Gastrocnemius medialis (tissue), 4 donors: ENCODE measurements around the gene TSPAN16. TPM values are rescaled to one million over a fixed set of nuclear protein-coding genes. Genes with fewer than 3 reads are reported as not detected.
"Not testable (repeated sequence)": the region's sequence is repeated elsewhere in the genome, so short reads cannot be mapped to it uniquely, and the experiment has no call there.

ENCODE experiments used
- ATAC-seq, 2 donors: fragments of 150-250 bp; one replicate each; pipeline ENCODE4 v1.9.1; 2016
- DNase-seq, 2 donors: peaks; one replicate each; pipeline ENCODE4 v3.0.0-alpha.2; 2019
- H3K27ac ChIP-seq, 4 donors: fragments of 200-600 bp; sonication (generic); 1 replicate in 1 of 4; 2 replicates in 3 of 4; pipeline ENCODE4 v1.5.1; 2016 to 2018; ENCODE audit warnings: mild to moderate bottlenecking in 2 of 4, moderate library complexity in 1 of 4
- H3K27me3 ChIP-seq, 3 donors: fragments of 200-600 bp; sonication (generic) in 2 of 3; 1 replicate in 1 of 3; 2 replicates in 2 of 3; pipeline versions ENCODE4 v1.5.1 to v1.6.0; 2016 to 2019; ENCODE audit warnings: mild to moderate bottlenecking in 1 of 3, moderate library complexity in 1 of 3
- H3K36me3 ChIP-seq, 2 donors: fragments of 200-600 bp; sonication (generic) in 1 of 2; one replicate each; pipeline ENCODE4 v1.5.1; 2017 to 2018
- H3K4me1 ChIP-seq, 2 donors: fragments of 200-600 bp; sonication (generic) in 1 of 2; one replicate each; pipeline ENCODE4 v1.5.1; 2016 to 2017; ENCODE audit warnings: mild to moderate bottlenecking in 2 of 2
- H3K4me3 ChIP-seq, 4 donors: fragments of 200-600 bp; sonication (generic) in 3 of 4; 1 replicate in 1 of 4; 2 replicates in 3 of 4; pipeline ENCODE4 v1.5.1; 2016 to 2019; ENCODE audit warnings: mild to moderate bottlenecking in 2 of 4
- H3K9me3 ChIP-seq, 3 donors: fragments of 200-600 bp; sonication (generic) in 2 of 3; 1 replicate in 1 of 3; 2 replicates in 2 of 3; pipeline ENCODE4 v1.5.1; 2016 to 2019
- POLR2A ChIP-seq, 2 donors: fragments of 450-650 bp; IDR thresholded peaks; one replicate each; pipeline ENCODE4 v1.6.1; 2017; ENCODE audit warnings: antibody characterized with exemption in 2 of 2, mild to moderate bottlenecking in 2 of 2, moderate library complexity in 2 of 2
- in situ Hi-C, 4 donors: fragments of 200-750 bp; cut with MboI; loops; one replicate each; pipeline versions ENCODE4 v1.15.0 to v1.8.0; 2017; ENCODE audit warnings: low sequenced_read_pairs in 4 of 4
- intact Hi-C: fragments of 100-400 bp; cut with DNase I; formaldehyde crosslinking; loops from one replicate; pipeline ENCODE4 v1.15.1; 2023; ENCODE audit warnings: low total_unique reads
- total RNA-seq, 4 donors: library from RNA; depleted of rRNA; stranded (reverse); fragments of >200 nt; gene quantifications; one replicate each; pipeline versions ENCODE4 v1.1.0 to v1.2.3, GENCODE V29; 2016
- TF ChIP-seq, protein P1 (sequence below), 5 experiments: fragments of 450-650 bp in 3 of 5; fragments of 200-600 bp in 2 of 5; sonication (generic) in 2 of 5; IDR thresholded peaks in 4 of 5; conservative IDR thresholded peaks in 1 of 5; 1 replicate in 4 of 5; 2 replicates in 1 of 5; pipeline ENCODE4 v1.5.1; 2016 to 2019; ENCODE audit warnings: antibody characterized with exemption in 5 of 5, mild to moderate bottlenecking in 3 of 5, moderate library complexity in 3 of 5

TSPAN16 gene
- total RNA-seq, 4 donors from 2014 or later: not detected

DNA sequence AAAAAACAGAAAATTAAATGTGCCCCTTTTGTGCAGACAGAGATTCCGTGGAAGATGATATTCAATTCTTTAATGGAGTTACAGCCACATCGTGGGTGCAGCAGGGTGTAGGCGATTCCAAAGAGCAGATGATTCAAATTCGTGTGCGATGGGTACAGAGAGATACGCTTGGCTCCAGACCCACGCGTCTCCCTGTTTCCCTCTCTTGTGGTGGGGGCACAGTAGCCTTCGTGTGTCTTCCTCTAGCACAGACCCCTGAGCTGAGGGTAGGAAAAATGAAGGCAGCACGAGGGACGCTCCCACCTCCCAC, 4.8 kb downstream of the TSPAN16 start:
- no peak overlapping the region for H3K4me3 ChIP-seq
- ATAC-seq (no peak), DNase-seq (no peak)
- peaks cover 0 to 3% (median 3%) of the 10 kb centered on the region in 3 donors for H3K27me3 ChIP-seq
- H3K36me3 ChIP-seq: no peaks in the 10 kb centered on the region
- no peaks in the 10 kb centered on the region for H3K4me1 ChIP-seq
- H3K27ac ChIP-seq: no peak overlapping the region
- H3K9me3 ChIP-seq: no peaks in the 10 kb centered on the region
- in situ Hi-C loops (no loop called here), intact Hi-C loops (no loop called here)
- no peak for TF ChIP-seq POLR2A (IDR thresholded peaks at IDR 0.05)
- TF ChIP-seq, protein P1, sequence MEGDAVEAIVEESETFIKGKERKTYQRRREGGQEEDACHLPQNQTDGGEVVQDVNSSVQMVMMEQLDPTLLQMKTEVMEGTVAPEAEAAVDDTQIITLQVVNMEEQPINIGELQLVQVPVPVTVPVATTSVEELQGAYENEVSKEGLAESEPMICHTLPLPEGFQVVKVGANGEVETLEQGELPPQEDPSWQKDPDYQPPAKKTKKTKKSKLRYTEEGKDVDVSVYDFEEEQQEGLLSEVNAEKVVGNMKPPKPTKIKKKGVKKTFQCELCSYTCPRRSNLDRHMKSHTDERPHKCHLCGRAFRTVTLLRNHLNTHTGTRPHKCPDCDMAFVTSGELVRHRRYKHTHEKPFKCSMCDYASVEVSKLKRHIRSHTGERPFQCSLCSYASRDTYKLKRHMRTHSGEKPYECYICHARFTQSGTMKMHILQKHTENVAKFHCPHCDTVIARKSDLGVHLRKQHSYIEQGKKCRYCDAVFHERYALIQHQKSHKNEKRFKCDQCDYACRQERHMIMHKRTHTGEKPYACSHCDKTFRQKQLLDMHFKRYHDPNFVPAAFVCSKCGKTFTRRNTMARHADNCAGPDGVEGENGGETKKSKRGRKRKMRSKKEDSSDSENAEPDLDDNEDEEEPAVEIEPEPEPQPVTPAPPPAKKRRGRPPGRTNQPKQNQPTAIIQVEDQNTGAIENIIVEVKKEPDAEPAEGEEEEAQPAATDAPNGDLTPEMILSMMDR (IDR thresholded peaks at IDR 0.05 in 4 of 5, conservative IDR thresholded peaks at IDR 0.05 in 1 of 5): no peak

DNA sequence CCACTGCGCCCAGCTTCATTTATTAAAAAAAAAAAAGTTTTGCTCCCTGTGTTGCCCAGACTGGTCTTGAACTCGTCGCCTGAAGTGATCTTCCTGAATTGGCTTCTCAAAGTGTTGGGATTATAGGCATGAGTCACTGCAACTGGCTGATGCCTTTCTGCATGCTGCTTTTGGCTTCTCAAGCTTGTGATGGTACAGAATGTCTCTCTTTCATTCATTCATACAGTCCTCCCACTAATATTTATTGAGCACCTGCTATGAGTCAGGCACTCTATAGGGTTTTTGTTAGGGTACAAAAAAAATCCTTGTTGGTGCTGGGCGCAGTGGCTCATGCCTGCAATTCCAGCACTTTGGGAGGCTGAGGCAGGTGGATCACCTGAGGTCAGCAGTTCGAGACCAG, 9.0 kb downstream of the TSPAN16 start:
- Histone ChIP-seq H3K4me3 (no peak overlapping the region), H3K4me1 (no peaks in the 10 kb centered on the region), H3K9me3 (no peaks in the 10 kb centered on the region), H3K36me3 (no peaks in the 10 kb centered on the region), H3K27me3 (peaks cover 0 to 3% (median 3%) of the 10 kb centered on the region in 3 donors), H3K27ac (no peak overlapping the region)
- in situ Hi-C loops (no loop called here), intact Hi-C loops (no loop called here)
- no peak for TF ChIP-seq POLR2A (IDR thresholded peaks at IDR 0.05)
- TF ChIP-seq, protein P1 (IDR thresholded peaks at IDR 0.05 in 4 of 5, conservative IDR thresholded peaks at IDR 0.05 in 1 of 5): no peak
- ATAC-seq: no peak
- DNase-seq: no peak

DNA sequence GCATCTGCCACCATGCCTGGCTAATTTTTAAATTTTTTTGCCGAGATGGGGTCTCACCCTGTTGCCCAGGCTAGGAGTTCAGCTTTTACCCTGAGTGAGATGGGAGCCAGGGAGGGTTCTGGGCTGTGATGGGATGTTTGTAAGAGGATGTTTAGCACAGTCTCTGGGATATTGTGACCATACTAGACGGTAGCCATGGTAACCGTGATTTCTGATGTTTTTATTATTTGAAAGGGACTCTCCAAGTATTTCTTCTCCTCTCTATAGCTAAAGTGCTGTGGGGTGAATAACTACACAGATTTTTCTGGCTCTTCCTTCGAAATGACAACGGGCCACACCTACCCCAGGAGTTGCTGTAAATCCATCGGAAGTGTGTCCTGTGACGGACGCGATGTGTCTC, 10.4 kb downstream of the TSPAN16 start:
- in situ Hi-C loops (no loop called here), intact Hi-C loops (no loop called here)
- Histone ChIP-seq H3K4me1 (no peaks in the 10 kb centered on the region), H3K27me3 (peaks cover 0 to 3% (median 3%) of the 10 kb centered on the region in 3 donors), H3K27ac (no peak overlapping the region), H3K36me3 (no peaks in the 10 kb centered on the region), H3K4me3 (no peak overlapping the region), H3K9me3 (no peaks in the 10 kb centered on the region)
- DNase-seq (no peak), ATAC-seq (no peak)
- no peak for TF ChIP-seq POLR2A (IDR thresholded peaks at IDR 0.05)
- TF ChIP-seq, protein P1 (IDR thresholded peaks at IDR 0.05 in 4 of 5, conservative IDR thresholded peaks at IDR 0.05 in 1 of 5): no peak

DNA sequence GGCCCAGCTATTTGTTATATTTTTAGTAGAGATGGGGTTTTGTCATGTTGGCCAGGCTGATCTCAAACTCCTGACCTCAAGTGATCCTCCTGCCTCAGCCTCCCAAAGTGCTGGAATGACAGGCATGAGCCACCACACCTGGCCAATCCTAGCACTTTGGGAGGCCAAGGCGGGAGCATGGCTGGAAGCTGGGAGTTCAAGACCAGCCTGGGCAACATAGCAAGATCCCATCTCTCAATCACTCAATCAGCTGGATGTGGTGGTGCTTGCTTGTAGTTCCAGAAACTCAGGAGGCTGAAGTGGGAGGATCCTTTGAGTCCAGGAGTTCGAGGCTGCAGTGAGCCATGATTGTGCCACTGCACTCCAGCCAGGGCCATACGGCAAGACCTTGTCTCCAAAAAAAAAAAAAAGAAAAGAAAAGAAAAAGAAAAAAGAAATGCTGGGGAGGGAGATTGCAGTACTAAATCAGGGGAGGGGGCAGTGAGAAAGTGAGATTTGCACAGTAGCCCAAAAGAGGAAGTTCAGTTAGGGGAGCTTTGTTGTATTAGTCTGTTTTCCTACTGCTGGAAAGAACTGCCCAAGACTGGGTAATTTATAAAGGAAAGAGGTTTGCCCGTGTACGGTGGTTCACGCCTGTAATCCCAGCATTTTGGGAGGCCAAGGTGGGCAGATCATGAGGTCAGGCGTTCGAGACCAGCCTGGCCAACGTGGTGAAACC, 24.5 kb downstream of the TSPAN16 start:
- DNase-seq, ATAC-seq, H3K27ac ChIP-seq, H3K4me3 ChIP-seq, H3K9me3 ChIP-seq, intact Hi-C loops, H3K27me3 ChIP-seq, H3K36me3 ChIP-seq, in situ Hi-C loops: not testable (repeated sequence)
- peaks cover 10 to 11% of the 10 kb centered on the region in 2 donors for H3K4me1 ChIP-seq

DNA sequence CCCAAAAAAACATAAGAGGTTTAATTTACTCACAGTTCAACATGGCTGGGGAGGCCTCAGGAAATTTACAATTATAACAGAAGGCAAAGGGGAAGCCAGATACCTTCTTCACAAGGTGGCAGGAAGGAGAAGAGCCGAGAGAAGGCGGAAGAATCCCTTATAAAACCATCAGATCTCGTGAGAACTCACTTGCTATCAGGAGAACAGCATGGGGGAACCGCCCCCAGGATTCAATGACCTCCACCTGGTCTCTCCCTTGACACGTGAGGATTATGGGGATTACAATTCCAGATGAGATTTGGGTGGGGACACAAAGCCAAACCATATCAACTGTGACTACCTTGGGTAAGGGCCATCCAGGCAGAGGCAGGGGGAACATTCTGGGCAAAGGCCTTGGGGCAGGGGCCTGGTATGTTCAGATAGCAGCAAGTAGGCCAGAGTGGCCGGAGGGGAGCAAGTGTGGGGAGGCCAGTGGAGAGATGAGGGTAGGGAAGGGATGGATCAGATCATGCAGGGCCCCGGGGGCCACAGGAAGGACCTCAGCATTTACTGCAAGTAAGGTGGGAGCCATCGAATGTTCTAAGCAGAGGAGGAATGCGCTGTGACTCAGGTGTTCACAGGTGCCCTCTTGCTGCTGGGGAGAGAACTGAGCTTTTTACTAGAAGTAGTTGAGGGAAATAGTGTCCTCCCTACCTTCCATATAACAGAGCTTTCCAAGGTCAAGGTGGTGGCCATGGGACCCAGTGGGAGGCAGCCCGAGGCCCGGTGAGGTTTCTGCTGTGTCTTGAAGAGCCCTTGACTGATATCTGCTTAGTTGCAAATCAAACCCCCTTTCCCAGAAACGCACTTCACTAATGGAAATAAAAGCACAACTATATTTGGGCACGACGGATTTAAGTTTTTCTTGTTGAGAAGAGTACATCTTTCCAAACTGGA, 25.5 kb downstream of the TSPAN16 start:
- Histone ChIP-seq H3K27me3 (peaks cover 0 to 6% (median 4%) of the 10 kb centered on the region in 3 donors), H3K4me1 (peaks cover 10 to 11% of the 10 kb centered on the region in 2 donors), H3K27ac (peak overlapping the region in 1 of 4 donors; percentile 9), H3K9me3 (no peaks in the 10 kb centered on the region), H3K4me3 (no peak overlapping the region), H3K36me3 (peaks cover 0 to 1% of the 10 kb centered on the region in 2 donors)
- TF ChIP-seq, protein P1 (IDR thresholded peaks at IDR 0.05 in 4 of 5, conservative IDR thresholded peaks at IDR 0.05 in 1 of 5): no peak
- TF ChIP-seq POLR2A (IDR thresholded peaks at IDR 0.05): no peak
- DNase-seq (no peak), ATAC-seq (no peak)
- in situ Hi-C loops: no loop called here
- intact Hi-C loops: no loop called here
